Activated CD8-positive, alpha-beta memory T cell treated with anti-CD3 and anti-CD28 coated beads, Interleukin-2, amount 50 U/mL, for 24 hours (primary cell): Measurements from ENCODE around the gene LEO1.

Source experiments
- DNase-seq: peaks from one replicate; pipeline ENCODE4 v3.0.0-alpha.2; 2020; ENCODE audit errors: extremely low read depth

LEO1 gene

DNA sequence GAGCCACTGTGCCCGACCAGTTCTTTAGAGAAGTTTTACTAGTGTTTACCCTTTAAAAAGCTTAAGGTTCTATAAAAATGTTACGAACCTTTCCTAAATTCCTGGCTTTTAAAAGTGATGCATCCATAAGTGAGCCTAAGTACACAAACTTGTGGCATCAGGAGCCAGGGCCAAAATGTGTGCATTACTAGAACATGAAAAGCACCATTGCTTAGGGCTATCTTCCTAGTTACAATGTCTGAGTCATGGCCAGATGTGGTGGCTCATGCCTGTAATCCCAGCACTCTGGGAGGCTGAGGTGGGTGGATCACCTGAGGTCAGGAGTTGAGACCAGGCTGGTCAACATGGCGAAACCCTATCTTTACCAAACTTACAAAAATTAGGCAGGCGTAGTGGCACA lies 39.9 kb downstream of the LEO1 start:
- DNase-seq: no peak

DNA sequence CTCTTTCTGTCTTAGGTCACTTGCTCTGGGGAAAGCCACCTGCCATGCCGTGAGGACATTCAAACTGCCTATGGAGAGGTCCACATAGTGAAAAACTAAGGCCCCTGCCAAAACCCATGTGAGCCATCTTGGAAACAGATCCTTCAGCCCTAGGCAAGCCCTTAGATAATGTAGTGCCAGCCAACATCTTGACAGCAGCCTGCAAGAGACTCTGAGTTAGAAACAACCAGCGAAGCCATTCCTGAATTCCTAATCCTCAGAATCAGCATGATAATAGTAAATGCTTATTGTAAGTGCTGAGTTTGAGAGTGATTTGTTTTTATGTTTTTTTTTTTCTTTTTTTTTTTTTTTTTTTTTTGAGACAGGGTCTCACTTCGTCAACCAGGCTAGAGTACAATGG lies 40.6 kb downstream of the LEO1 start:
- no peak for DNase-seq

DNA sequence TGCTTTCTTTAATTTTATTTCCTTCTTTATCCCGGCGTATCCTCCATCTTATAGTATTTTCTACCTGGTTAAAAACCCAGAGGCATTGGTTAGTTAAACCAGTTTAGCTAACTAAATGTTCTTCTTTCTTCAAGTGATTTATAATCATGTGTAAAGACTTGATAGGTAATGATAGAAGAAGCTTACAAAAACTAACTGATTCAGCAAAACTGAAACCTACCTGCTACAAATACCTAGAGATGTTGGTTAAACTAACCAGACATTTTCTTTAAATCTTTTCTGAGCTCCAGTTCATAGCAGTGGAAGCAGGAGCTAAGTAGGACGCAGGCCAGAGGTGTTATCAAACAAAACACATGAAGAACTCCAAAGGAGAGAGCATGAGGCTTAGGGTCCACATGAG lies 44.8 kb downstream of the LEO1 start:
- no peak for DNase-seq

DNA sequence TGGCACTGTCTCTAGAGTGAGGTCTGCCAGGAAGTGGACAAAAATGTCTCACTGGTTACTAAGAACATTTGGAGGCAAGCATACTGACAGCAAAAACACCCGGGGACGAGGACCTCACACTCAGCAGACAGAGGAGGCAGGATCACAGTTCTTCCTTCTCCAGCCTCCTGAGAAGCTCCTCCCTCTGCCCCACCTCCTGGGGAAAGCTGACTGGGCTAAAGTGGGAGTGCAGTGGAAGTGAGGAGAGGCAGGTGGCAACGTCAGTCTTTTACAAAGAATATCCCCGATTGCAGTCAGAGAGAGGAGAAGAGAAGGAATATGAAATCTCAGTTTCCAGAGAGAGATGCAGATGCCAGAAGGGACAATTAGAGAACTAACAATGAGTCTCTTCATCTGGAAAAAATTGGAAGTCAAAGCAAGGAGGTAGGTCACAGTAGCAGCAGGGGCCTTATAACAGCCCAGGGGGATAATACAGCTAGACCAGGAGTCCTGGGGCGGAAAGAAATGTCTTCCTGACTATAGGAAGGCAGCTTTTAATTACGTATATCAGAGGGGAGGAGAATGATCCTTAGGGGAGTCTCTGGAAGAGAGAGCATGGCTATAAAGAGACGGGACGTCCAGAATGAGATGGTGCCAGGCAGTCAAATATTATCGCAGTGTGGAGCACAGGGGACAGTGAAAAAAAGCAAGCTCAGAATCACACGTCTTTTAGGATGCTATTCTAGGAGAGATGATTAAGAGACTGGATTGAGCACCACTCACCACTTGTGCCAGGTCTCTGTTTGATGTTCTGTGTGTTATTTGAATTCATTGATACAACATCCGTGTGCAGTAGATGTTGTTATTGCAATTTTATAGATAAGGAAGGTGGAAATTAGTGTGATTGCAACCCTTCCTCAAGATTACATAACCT lies 47.2 kb downstream of the LEO1 start:
- DNase-seq: no peak

DNA sequence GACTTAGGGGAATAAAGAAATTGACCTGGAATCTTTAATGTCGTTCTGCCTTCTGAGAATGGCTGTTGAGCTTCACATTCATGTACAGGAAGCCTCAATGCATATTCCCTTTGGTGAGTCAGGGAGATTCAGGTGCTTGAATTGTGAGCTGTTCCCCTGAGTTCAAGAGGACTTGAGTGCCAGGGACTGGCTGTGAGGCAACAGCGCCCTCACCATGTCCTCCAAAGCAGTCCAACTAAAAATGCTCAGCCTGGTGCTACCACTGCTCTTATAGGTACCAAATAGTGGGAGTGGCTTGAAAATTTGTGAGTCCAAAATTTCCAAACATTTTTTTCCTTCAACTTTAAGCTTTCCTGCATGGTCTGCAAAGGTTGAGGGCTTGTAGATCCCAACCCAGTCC lies 54.1 kb downstream of the LEO1 start:
- no peak for DNase-seq

DNA sequence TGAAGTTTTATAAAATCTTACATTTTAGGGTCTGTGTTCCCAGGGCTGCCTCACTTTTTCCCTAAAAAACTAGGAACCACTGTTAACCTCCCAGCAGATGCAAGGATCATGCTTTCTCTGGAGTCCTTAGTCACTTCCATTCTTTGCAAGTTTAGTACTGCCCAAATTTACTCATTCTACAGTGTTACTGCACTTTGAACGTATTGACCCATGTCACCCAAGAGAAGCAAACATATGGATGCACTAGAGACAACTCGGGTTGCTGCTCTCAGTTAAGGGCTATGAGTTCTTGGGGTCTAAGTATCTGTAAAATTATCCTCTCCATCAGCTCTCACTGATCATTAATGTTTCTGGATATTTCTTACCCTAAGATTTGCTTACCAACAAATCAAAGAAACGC lies 59.0 kb downstream of the LEO1 start:
- DNase-seq: no peak

DNA sequence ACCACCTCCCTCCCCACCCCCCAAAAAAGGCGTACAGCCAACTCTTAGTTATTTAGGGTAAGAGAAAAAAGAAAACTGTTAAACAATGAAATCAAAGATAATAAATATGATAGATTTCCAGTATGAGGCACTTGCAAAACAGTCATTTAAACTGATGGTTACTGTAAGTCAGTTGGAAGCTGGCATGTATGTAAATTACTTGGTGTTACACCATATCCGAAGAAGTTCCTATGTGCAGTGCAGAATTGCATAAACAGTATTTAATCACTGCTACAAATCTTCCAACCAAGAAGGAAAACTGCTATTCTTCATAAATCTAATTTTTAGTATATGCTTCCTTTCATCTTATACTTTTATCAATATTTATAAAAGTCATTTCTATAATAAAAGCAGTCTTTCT lies 62.0 kb downstream of the LEO1 start:
- DNase-seq: no peak

DNA sequence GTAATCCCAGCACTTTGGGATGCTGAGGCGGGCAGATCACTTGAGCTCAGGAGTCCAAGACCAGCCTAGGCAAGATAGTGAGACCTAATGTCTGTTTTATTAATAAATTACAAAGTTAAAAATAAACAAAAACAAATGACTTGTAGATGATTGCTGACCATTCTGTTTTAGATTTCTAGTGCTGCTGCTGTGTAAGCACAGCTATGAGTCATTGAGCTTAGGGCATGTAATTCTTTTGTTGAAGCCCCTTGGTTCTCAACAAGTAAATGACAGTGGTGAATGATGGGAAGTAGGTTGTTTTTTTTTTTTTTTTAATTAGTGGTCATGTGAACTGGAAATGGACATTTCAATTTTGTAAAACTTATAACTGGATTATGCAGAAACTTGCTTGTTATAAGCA lies 63.3 kb downstream of the LEO1 start:
- DNase-seq: no peak

DNA sequence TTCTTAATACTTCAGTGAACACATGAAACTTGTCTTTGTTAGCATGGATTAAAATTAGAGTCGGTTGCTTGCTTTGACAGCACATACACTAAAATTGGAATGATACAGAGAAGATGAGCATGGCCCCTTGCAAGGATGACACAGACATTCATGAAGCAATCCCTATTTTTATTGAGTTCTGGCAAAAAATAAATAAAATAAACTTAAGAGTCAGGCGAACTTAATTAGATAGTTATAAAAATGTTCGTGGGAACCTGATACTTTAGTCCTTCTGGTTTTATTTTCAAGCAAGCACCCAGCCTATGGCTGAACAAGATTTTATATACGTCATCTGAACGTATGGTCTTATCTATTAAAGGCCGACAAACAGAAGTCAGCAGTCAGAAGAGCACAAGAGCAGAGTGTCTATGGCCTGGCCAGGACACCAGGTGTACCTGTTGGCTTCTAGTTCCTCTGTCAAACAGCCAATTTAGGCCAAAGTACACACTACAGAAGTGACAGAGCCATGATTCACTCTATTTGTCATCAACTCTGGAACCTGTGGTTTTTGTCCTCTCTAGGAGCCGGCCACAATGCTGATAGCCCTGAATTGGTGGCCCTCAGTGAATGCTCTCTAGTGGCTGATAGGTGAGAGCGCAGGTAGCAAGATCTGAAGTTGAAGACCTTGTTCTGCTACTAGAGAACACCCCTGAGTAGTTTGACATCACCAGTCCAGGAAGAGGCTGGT lies 64.3 kb downstream of the LEO1 start:
- no peak for DNase-seq

DNA sequence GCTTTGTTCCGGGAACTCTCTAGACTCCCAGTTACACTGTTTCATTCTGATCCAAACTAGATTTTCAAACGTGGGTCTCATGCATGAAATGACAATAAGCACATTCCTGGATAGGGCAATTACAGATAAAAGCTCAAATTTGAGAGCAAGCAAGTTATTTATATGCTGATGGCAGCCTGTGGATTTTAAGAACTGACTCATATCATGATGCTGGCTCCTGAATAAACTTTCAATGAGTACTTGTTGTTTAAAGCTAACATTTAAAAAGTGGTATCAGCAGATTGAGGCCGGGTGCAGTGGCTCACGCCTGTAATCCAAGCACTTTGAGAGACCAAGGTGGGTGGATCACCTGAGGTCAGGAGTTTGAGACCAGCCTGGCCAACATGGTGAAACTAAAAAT lies 66.6 kb downstream of the LEO1 start:
- no peak for DNase-seq

DNA sequence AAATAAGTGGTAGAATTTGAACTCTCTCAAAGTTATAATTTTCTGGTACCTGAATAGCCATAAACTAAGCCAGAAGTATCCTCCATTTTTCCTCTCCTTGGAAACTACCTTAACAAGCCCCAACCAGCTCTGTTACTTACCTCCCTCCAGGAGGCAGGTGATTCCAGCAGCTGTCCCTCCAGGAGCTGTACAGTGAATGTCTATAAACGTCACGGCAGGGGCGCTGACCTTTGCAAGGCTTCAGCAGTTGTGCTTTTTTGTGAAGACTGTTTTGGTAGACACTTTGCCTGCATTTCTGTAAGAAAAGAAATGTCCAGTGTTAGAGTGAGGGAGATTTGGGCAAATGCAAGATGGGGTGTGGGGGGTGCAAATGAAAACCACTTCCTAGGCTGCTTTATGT lies 67.2 kb downstream of the LEO1 start:
- DNase-seq: no peak

DNA sequence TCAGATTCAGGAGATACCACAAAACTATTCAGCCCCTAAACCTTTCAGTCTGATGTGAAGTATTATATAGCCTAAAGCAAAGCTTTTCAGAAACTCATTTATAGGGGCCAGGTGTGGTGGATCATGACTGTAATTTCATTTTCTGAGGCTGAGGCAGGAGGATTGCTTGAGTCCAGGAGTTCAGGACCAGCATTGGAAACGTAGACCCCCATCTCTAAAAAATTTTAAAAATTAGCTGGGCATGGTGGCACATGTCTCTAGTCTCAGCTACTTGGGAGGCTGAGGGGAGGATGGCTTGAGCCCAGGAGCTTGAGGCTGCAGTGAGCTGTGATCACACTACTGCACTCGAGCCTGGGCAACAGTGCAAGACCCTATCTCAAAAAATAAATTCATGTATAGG lies 82.1 kb downstream of the LEO1 start:
- DNase-seq: no peak

DNA sequence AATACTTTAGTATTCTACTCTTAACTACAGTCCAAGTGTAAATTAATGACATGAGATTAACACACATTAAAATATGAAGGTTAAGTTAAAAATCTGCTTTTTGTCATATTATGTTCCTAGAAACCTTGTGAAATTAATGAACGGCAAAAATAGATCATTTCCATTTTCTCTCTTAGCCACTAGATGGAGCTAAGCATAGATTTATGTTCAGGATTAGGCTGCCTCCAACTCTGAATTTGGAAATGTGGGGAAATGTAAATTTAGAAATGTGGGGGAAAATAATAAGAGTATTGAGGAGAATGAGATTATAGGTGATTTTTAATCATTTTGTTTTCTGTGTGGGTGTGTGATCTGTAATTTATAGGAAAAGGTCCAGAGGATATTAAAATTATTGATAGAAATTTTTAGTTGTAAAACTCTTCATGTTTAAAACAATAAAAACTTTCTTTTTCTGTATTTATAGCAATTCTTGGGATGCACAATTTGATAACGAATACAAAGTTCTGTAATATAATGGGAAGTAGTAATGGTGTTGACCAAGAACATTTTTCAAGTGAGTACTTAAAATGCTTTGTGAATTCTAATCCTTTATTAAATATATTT lies 82.9 kb downstream of the LEO1 start:
- DNase-seq: no peak
